HEK293 (cell line): Measurements from ENCODE around the gene REV3L.

ENCODE experiments used
- MYNN ChIP-seq: fragments of 450-650 bp; formaldehyde crosslinking; IDR thresholded peaks from 2 replicates; pipeline ENCODE4 v1.5.1; 2016; ENCODE audit warnings: missing biosample characterization, missing genetic modification characterization, borderline replicate concordance
- REPIN1 ChIP-seq: fragments of 450-650 bp; formaldehyde crosslinking; IDR thresholded peaks from 2 replicates; pipeline ENCODE4 v1.5.1; 2017; ENCODE audit warnings: missing biosample characterization, missing genetic modification characterization, low read depth
- YY1 ChIP-seq: fragments of 450-650 bp; formaldehyde crosslinking; IDR thresholded peaks from 2 replicates; pipeline ENCODE4 v1.5.1; 2018; ENCODE audit warnings: missing biosample characterization, missing genetic modification characterization
- ZBTB21 ChIP-seq: fragments of 450-650 bp; formaldehyde crosslinking; IDR thresholded peaks from 2 replicates; pipeline ENCODE4 v1.5.1; 2017; ENCODE audit warnings: missing biosample characterization, missing genetic modification characterization
- ZFP37 ChIP-seq: fragments of 450-650 bp; formaldehyde crosslinking; IDR thresholded peaks from 2 replicates; pipeline ENCODE4 v1.5.1; 2016; ENCODE audit warnings: missing biosample characterization, missing genetic modification characterization
- ZIC2 ChIP-seq: fragments of 450-650 bp; formaldehyde crosslinking; IDR thresholded peaks from 2 replicates; pipeline ENCODE4 v1.5.1; 2016; ENCODE audit warnings: missing biosample characterization, missing genetic modification characterization
- ZNF23 ChIP-seq: fragments of 450-650 bp; formaldehyde crosslinking; IDR thresholded peaks from 2 replicates; pipeline ENCODE4 v1.5.1; 2016; ENCODE audit warnings: missing biosample characterization, missing genetic modification characterization, borderline replicate concordance
- ZNF292 ChIP-seq: fragments of 450-650 bp; formaldehyde crosslinking; IDR thresholded peaks from 2 replicates; pipeline ENCODE4 v1.5.1; 2016; ENCODE audit warnings: low read depth, missing biosample characterization, missing genetic modification characterization, borderline replicate concordance
- ZNF501 ChIP-seq: fragments of 450-650 bp; formaldehyde crosslinking; IDR thresholded peaks from 2 replicates; pipeline ENCODE4 v1.5.1; 2016; ENCODE audit warnings: missing biosample characterization, missing genetic modification characterization
- TF ChIP-seq, protein P1 (sequence below): fragments of 450-650 bp; formaldehyde crosslinking; IDR thresholded peaks from 2 replicates; pipeline ENCODE4 v1.5.1; 2016; ENCODE audit warnings: missing biosample characterization, missing genetic modification characterization

DNA sequence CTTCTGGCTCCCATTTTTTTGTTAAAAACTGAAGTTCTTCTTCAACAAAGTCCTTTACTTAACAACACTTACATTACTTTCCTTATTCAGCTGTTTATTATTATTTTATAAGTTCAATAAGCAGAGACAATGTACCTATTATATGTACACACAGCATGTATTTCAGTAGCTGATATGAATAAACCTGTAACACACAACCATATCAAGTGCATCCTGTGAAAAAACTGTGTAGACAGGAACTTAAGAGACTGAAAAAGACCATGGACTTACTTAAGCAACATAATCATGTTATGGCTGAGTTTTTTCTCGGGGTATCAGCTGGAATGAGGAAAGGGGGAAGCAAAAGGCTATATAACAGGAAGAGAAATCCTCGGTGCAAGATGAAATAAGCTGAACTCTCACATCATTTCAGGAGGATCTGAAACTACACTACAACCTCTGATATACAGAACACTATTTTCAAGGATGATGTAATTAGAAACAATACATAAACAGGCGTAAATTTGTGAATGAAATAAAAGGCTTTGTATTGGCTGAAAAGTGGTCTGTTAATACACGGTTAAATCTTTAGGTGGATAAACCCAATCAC lies 70.9 kb downstream of the REV3L start:
- TF ChIP-seq, protein P1, sequence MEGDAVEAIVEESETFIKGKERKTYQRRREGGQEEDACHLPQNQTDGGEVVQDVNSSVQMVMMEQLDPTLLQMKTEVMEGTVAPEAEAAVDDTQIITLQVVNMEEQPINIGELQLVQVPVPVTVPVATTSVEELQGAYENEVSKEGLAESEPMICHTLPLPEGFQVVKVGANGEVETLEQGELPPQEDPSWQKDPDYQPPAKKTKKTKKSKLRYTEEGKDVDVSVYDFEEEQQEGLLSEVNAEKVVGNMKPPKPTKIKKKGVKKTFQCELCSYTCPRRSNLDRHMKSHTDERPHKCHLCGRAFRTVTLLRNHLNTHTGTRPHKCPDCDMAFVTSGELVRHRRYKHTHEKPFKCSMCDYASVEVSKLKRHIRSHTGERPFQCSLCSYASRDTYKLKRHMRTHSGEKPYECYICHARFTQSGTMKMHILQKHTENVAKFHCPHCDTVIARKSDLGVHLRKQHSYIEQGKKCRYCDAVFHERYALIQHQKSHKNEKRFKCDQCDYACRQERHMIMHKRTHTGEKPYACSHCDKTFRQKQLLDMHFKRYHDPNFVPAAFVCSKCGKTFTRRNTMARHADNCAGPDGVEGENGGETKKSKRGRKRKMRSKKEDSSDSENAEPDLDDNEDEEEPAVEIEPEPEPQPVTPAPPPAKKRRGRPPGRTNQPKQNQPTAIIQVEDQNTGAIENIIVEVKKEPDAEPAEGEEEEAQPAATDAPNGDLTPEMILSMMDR (tag by site-specific recombination): no peak
- TF ChIP-seq ZIC2 (tag by site-specific recombination): no peak
- TF ChIP-seq ZNF292 (tag by site-specific recombination): no peak
- TF ChIP-seq MYNN (tag by site-specific recombination): no peak
- no peak for TF ChIP-seq ZBTB21 (tag by site-specific recombination)
- TF ChIP-seq REPIN1: no peak
- no peak for TF ChIP-seq ZNF501 (tag by site-specific recombination)
- no peak for TF ChIP-seq ZFP37 (tag by site-specific recombination)
- TF ChIP-seq YY1: no peak
- no peak for TF ChIP-seq ZNF23 (tag by site-specific recombination)
